HG03565 (cell line): ENCODE results near the gene PPP1R14D.

Experiments used
- ATAC-seq: cut with Tn5 transposase; IDR thresholded peaks from one replicate; pipeline ENCODE4 v1.9.1; 2021; ENCODE audit warnings: mild to moderate bottlenecking, moderate library complexity; ENCODE audit not compliant: unreplicated experiment

Gene PPP1R14D

DNA sequence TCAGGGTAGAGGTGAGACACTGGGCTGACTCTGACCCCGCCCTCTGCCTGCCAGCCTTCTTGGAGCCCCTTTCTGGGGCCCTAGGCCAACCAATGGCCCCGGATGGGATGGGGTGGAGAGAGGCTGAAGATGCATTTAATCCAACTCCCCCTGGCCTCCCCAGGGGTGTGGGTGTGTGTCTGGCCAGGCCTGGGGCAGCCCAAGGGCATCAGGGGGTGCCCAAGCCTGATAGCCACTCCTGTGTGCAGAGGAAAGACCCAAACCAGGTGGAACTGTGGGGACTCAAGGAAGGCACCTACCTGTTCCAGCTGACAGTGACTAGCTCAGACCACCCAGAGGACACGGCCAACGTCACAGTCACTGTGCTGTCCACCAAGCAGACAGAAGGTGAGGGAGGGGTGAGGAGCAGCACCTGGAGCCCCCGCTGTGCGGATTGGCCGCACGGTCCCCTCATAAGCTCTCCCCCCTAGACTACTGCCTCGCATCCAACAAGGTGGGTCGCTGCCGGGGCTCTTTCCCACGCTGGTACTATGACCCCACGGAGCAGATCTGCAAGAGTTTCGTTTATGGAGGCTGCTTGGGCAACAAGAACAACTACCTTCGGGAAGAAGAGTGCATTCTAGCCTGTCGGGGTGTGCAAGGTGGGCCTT is 24.9 kb upstream of the PPP1R14D start:
- no peak for ATAC-seq

DNA sequence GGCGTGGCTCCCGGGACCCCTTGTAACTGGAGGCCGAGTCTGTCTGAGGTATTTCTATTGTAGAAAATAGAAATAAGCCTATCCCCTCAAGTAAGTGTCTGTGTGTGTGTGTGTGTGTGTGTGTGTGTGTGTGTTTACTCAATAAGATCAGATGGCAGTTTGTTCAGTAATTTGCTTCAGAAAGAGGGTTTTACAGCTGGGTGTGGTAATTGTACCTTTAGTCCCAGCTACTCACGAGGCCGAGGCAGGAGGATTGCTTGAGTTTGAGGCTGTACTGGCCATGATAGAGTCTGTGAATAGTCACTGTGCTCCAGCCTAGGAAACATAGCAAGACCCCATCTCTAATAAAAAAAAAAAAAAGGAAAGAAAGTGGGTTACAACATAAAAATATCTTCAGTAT is 24.0 kb upstream of the PPP1R14D start:
- ATAC-seq = no peak

- no peak for ATAC-seq
Measured at GRCh38 chr15:40850576-40851112, 22.1 kb upstream of the PPP1R14D start.

- ATAC-seq = peak; percentile 54
Measured at GRCh38 chr15:40847223-40847961, 18.9 kb upstream of the PPP1R14D start.

DNA sequence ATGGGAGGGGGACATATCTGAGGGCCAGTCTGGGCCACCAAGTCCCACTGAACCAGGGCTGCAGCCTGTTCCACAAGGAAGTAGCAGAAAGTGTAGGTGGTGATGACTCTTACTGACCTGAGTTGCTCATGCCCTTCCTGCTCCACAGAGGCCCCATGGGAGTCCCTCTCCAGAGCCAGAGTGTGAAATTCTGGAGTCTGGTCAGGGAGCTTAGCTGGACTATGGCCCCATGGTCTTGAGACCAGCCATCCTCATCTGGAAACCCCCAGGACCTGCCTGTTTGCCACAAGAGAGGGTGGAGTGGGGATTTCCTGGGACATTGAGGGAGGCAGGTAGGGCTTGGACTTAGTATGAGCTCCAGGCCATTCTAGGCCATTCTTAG is 18.3 kb upstream of the PPP1R14D start:
- no peak for ATAC-seq

GRCh38 chr15:40845511-40846284 is 17.2 kb upstream of the PPP1R14D start:
- no peak for ATAC-seq

- ATAC-seq = no peak
Measured at GRCh38 chr15:40845036-40845435, 16.5 kb upstream of the PPP1R14D start.

GRCh38 chr15:40844696-40845030 is 16.2 kb upstream of the PPP1R14D start:
- ATAC-seq = no peak

DNA sequence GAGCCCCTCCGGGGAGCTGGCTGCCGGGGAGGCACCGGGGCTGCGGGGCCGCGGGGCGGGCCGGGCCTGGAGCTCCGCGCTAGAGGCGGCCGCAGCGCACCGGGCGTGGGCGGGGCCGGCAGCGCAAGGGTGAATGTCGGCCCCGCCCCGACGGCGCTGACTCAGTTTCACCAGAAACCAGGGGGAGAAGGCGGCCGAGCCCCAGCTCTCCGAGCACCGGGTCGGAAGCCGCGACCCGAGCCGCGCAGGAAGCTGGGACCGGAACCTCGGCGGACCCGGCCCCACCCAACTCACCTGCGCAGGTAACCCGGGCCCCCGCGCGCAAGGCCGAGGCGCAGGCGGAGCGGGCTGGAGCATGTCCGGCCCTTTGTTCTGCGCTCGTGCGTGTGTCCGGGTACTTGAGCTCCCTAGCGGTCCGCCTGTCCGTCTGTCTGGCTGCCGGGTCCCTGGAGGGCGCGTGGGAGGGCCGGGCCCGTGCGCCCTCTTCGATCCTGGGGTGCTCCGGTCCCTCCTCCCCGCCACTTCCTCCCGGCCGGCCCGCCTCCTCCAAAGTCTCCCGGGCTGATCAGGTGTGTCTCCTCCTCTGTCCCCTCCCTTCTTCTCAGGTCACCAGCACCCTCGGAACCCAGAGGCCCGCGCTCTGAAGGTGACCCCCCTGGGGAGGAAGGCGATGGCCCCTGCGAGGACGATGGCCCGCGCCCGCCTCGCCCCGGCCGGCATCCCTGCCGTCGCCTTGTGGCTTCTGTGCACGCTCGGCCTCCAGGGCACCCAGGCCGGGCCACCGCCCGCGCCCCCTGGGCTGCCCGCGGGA is 15.6 kb upstream of the PPP1R14D start, which contains the start of gene SPINT1:
TSS of gene SPINT1 (plus strand) at position 164 of the 811 bp plus-strand sequence. CDS start at position 671, 507 bp downstream.
- ATAC-seq = no peak

DNA sequence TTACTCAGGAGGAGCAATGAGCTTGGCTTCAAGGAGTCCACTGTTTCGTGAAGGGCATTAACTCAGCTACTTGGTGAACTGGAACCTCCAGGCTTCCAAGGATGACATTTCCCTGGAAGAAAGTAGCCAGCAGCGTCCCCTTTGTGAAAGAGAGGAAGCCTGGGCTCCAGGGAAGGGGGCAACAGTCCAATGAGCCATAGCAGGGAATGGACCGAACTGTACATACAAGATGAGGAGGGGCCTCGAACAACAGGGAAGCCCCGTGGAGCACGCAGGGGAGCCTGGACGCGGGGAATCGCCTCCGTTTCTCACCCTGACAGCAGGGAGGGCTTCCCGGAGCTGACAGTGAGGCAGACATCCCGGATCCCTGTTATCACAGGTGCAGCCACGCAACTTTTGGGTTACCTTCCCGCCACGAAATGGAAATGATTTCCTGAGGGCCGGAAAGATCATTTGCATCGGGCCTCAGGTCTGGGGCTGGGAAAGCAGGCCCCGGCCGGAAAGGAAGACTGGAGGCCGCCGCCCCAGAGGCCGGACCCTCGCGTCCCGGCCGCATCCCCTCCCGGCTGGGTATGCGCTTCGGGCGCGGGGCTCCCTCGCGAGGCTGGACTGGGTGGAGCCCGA is 14.9 kb upstream of the PPP1R14D start:
- ATAC-seq = no peak

GRCh38 chr15:40841741-40842140 is 13.2 kb upstream of the PPP1R14D start:
- no peak for ATAC-seq

DNA sequence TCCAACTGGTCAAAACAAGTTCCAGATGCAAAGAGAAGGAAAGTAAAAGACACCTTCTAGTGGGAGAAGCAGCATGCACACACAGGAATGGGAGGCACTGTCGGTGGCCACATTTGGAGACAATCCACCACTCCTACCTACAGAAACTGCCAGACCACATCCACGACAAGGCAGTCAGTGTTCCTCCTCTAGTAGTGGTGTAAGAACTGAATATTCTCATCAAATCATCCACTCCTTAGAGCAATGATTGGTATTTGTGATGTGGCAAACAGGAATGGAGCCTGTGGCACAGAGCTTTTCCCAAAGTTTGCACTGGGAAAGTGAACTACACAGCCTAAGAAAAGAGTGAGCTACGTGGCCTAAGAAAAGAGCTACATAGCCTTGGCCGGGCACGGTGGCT is 10.2 kb upstream of the PPP1R14D start:
- ATAC-seq = no peak

DNA sequence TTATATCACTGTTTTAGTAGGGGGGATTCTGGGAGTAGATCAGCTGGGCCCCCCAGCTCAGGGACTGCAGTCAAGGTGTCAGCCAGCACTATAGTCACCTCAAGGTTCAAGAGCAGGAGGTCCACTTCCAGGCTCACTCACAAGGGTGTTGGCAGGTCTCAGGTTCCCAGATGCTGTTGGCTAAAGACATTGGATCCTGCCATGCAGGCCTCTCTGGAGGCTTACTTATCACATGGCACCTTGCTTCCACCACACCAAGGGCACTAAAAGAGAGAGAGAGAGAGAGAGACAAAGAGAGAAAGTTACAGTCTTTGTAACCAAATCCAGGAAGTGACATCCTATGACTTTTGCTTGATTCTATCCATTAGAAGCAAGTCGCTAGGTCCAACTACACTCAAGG is 7.5 kb upstream of the PPP1R14D start:
- ATAC-seq = no peak

DNA sequence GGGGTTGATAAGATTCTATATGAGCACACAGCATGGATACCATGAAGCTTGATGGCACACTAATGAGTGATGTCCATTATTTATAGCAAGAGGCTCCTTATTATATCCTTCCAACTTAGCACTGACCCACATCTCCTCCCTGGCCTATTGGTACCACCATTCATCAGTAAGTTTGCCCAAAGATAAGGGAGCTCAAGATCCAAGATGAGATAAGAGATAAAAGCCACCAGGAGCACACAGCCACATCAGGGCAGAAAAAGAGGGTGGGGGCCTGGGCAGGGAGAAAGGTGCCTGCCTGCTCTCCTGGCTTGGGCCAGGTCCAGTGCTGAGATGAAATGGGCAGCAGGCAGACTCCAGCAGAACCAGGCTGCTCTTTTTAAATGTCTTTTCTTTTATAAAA is 4.4 kb upstream of the PPP1R14D start:
- no peak for ATAC-seq

- no peak for ATAC-seq
Measured at GRCh38 chr15:40831861-40832260, 3.4 kb upstream of the PPP1R14D start.

GRCh38 chr15:40830884-40831283 is 2.4 kb upstream of the PPP1R14D start:
- ATAC-seq = no peak

DNA sequence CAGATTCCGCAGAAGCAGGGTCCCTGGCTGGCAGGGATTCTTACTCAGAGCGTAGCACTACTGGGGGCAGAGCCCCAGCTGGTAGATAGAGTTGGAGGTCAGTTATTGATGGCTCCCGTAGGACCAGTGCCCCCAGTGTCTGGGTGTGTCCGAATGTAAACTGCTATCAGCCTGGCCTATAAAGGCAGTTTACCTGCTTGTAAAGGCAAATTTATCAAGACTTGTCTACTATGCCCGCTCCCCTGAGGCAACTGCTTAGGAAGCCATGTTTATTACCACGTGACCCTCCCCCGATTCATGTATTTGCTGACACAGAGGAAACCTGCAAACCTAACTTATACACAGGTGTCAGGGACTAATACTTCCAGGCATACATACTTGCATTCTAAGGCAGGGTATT is 607 bp upstream of the PPP1R14D start:
- no peak for ATAC-seq

GRCh38 chr15:40826423-40827075 is 2.0 kb downstream of the PPP1R14D start:
- no peak for ATAC-seq

DNA sequence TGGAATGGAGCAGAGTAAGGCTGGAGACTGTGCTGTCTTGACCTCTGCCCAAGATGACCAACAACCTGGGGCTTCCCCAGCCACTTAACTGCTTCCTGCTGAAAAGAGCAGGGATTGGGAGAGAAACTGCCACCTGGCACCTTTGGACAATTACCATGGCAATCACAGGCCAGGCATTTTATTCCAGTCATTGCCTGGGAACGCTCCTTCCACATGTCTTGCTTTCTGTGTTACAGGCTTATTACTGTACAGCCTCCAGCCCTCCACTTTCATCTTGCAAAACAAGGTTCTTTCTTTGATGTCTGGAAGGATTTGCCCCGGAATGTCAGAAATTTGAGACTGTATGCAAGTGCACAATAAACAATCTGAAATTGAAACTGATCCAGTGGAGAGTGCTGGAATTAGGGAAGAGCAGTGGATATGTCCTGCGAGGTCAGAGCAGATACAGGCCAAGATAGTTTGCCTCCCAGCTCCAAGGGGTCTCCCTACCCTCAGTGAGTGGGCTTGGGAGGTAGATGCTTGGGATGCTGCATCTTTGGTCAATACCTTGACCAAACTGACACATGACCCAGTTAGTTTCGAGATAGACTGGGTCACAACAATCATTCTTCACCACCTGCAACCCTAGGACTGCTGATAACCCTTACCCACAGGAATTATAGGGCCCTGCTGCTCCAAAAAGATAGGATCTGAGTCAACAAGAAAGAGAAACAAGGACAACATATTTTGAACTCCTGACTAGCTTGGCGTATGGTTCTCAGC is 2.7 kb downstream of the PPP1R14D start:
- ATAC-seq = no peak
